NCI-H2081 (cell line): ENCODE data around the gene CA5B.
"Not testable (repeated sequence)": the region's sequence is repeated elsewhere in the genome, so short reads cannot be mapped to it uniquely, and the experiment has no call there.

Source experiments
- DNase-seq, 2 experiments: peaks; one replicate each; lab custom pipeline; 2025; lab: John Stamatoyannopoulos, UW

The CA5B gene

GRCh38 chrX:15814771-15815365 is 76.8 kb downstream of the CA5B start:
- no peak for DNase-seq

GRCh38 chrX:15815779-15816437 is 77.8 kb downstream of the CA5B start:
- no peak for DNase-seq

GRCh38 chrX:15816438-15816809 is 78.4 kb downstream of the CA5B start:
- DNase-seq, result no peak

- DNase-seq, result no peak
These were observed 78.8 kb downstream of the CA5B start for GRCh38 chrX:15816886-15817285.

GRCh38 chrX:15820106-15821073 is 82.3 kb downstream of the CA5B start:
- no peak for DNase-seq

- no peak for DNase-seq
These were observed 84.9 kb downstream of the CA5B start for GRCh38 chrX:15822922-15823321.

GRCh38 chrX:15825936-15826335 is 87.9 kb downstream of the CA5B start:
- DNase-seq, result no peak

GRCh38 chrX:15829217-15829616 is 91.1 kb downstream of the CA5B start:
- no peak for DNase-seq

GRCh38 chrX:15831347-15831746 is 93.3 kb downstream of the CA5B start:
- not testable (repeated sequence) for DNase-seq

GRCh38 chrX:15834053-15834452 is 96.0 kb downstream of the CA5B start:
- DNase-seq, result no peak

GRCh38 chrX:15834827-15835595 is 96.9 kb downstream of the CA5B start:
- no peak for DNase-seq
